ENCODE data around the gene CDC123.
A peak's percentile ranks its signal among the peaks of the same experiment; 100 is the strongest.

GRCh38 chr10:12164085-12164484 is 31.9 kb upstream of the CDC123 start:
- TF ChIP-seq ZBTB33 (IDR thresholded peaks at IDR 0.05) (peak; percentile 47), CTCF (IDR thresholded peaks at IDR 0.05; ENCODE audit: low read depth, low read length, missing input control) (no peak), MAX (IDR thresholded peaks at IDR 0.05) (no peak), YY1 (IDR thresholded peaks at IDR 0.05) (peak; percentile 95), NR2F2 (IDR thresholded peaks at IDR 0.05) (no peak), SP1 (IDR thresholded peaks at IDR 0.05) (peak; percentile 28), JUND (IDR thresholded peaks at IDR 0.05) (peak; percentile 10 to 47), GABPA (IDR thresholded peaks at IDR 0.05 in 1 of 2, conservative IDR thresholded peaks at IDR 0.05 in 1 of 2) (peak in 1 of 2 donors; percentile 15), TAF1 (conservative IDR thresholded peaks at IDR 0.05) (no peak), ATF3 (IDR thresholded peaks at IDR 0.05) (no peak), RAD21 (IDR thresholded peaks at IDR 0.05) (peak in 1 of 2 donors; percentile 64), RXRA (IDR thresholded peaks at IDR 0.05) (peak in 1 of 2 donors; percentile 68), HNF4G (IDR thresholded peaks at IDR 0.05) (no peak)
